KMS-11 (cell line): Measurements from ENCODE around the gene GLP1R.

Source experiments
- H2AFZ ChIP-seq: fragments of 200-600 bp; sonication (generic); 2 replicates; pipeline ENCODE4 v1.6.1; 2016; ENCODE audit warnings: antibody characterized with exemption, mixed run types, low read depth
- H3K27ac ChIP-seq: fragments of 200-600 bp; sonication (generic); 2 replicates; pipeline ENCODE4 v1.6.1; 2016; ENCODE audit warnings: mild to moderate bottlenecking, mixed run types
- H3K27me3 ChIP-seq: fragments of 200-600 bp; sonication (generic); 2 replicates; pipeline ENCODE4 v1.6.1; 2017; ENCODE audit warnings: mild to moderate bottlenecking, low read depth, mixed run types, moderate library complexity; ENCODE audit not compliant: insufficient read depth
- H3K36me3 ChIP-seq: fragments of 200-600 bp; sonication (generic); 2 replicates; pipeline ENCODE4 v1.6.1; 2017; ENCODE audit warnings: mild to moderate bottlenecking, mixed run types; ENCODE audit not compliant: insufficient read depth
- H3K4me1 ChIP-seq: fragments of 200-600 bp; sonication (generic); 2 replicates; pipeline ENCODE4 v1.6.1; 2016; ENCODE audit warnings: mild to moderate bottlenecking, low read depth, mixed run types; ENCODE audit not compliant: poor library complexity, severe bottlenecking
- H3K4me2 ChIP-seq: fragments of 200-600 bp; sonication (generic); 2 replicates; pipeline ENCODE4 v1.7.0; 2016; ENCODE audit warnings: mild to moderate bottlenecking, mixed run types
- H3K4me3 ChIP-seq: fragments of 200-600 bp; sonication (generic); IDR thresholded peaks from 2 replicates; pipeline ENCODE4 v1.6.1; 2017; ENCODE audit warnings: low read depth, low read length, mixed read lengths; ENCODE audit not compliant: insufficient read depth
- H3K79me2 ChIP-seq: fragments of 200-600 bp; sonication (generic); 2 replicates; pipeline ENCODE4 v1.6.1; 2016; ENCODE audit warnings: low read depth, mixed run types; ENCODE audit not compliant: insufficient read depth
- H3K9ac ChIP-seq: fragments of 200-600 bp; sonication (generic); 2 replicates; pipeline ENCODE4 v1.6.1; 2016; ENCODE audit warnings: mild to moderate bottlenecking, mixed run types
- H4K20me1 ChIP-seq: fragments of 200-600 bp; sonication (generic); 2 replicates; pipeline ENCODE4 v1.6.1; 2016; ENCODE audit warnings: mild to moderate bottlenecking, mixed run types; ENCODE audit not compliant: insufficient read depth
- CTCF ChIP-seq: fragments of 200-600 bp; sonication (generic); conservative IDR thresholded peaks from 2 replicates; pipeline ENCODE4 v1.6.1; 2017; ENCODE audit warnings: low read depth, mild to moderate bottlenecking, antibody characterized with exemption, low read length, moderate library complexity, mixed read lengths

GLP1R gene

GRCh38 chr6:39092124-39092523 is 43.5 kb downstream of the GLP1R start:
- Histone ChIP-seq H3K27me3 (peaks cover 28% of the 10 kb centered on the region; the same call in 1 of the 2 replicates), H3K36me3 (no peaks in the 10 kb centered on the region), H3K4me3 (no peak overlapping the region), H3K4me2 (no peak overlapping the region), H3K79me2 (no peaks in the 10 kb centered on the region), H3K4me1 (no peaks in the 10 kb centered on the region), H3K27ac (no peak overlapping the region), H3K9ac (no peak overlapping the region), H4K20me1 (no peaks in the 10 kb centered on the region), H2AFZ (no peak overlapping the region)
- TF ChIP-seq CTCF: no peak

GRCh38 chr6:39093149-39093708 is 44.6 kb downstream of the GLP1R start:
- Histone ChIP-seq H3K4me2 (no peak overlapping the region), H2AFZ (no peak overlapping the region), H4K20me1 (no peaks in the 10 kb centered on the region), H3K4me1 (no peaks in the 10 kb centered on the region), H3K79me2 (no peaks in the 10 kb centered on the region), H3K27me3 (peaks cover 17% of the 10 kb centered on the region; the same call in 1 of the 2 replicates), H3K36me3 (no peaks in the 10 kb centered on the region), H3K4me3 (no peak overlapping the region), H3K9ac (no peak overlapping the region), H3K27ac (no peak overlapping the region)
- TF ChIP-seq CTCF: no peak

GRCh38 chr6:39095578-39095977 is 47.0 kb downstream of the GLP1R start:
- H3K4me1 ChIP-seq: no peaks in the 10 kb centered on the region
- no peaks in the 10 kb centered on the region for H3K27me3 ChIP-seq
- H3K27ac ChIP-seq: no peak overlapping the region
- no peaks in the 10 kb centered on the region for H4K20me1 ChIP-seq
- no peak for TF ChIP-seq CTCF
- no peak overlapping the region for H2AFZ ChIP-seq
- no peak overlapping the region for H3K4me3 ChIP-seq
- H3K36me3 ChIP-seq: no peaks in the 10 kb centered on the region
- H3K9ac ChIP-seq: no peak overlapping the region
- H3K4me2 ChIP-seq: no peak overlapping the region
- no peaks in the 10 kb centered on the region for H3K79me2 ChIP-seq

- Histone ChIP-seq H3K9ac (no peak overlapping the region), H2AFZ (no peak overlapping the region), H3K27me3 (no peaks in the 10 kb centered on the region), H3K4me2 (no peak overlapping the region), H3K36me3 (no peaks in the 10 kb centered on the region), H3K4me3 (no peak overlapping the region), H3K4me1 (no peaks in the 10 kb centered on the region), H4K20me1 (no peaks in the 10 kb centered on the region), H3K79me2 (no peaks in the 10 kb centered on the region), H3K27ac (no peak overlapping the region)
- no peak for TF ChIP-seq CTCF
Observed at GRCh38 chr6:39100358-39100757, 51.8 kb downstream of the GLP1R start.
